Smooth muscle cell (in vitro differentiated cells): ENCODE results near the gene CCDC9. TPM values are rescaled to one million over a fixed set of nuclear protein-coding genes. Genes with fewer than 3 reads are reported as not detected.
A peak's percentile ranks its signal among the peaks of the same experiment; 100 is the strongest.

Experiments used
- DNase-seq: peaks from one replicate; lab custom pipeline; 2025; ENCODE audit not compliant: unreplicated experiment; lab: John Stamatoyannopoulos, UW
- H2AFZ ChIP-seq: fragments of 200-600 bp; sonication (generic); 2 replicates; pipeline ENCODE4 v1.6.0; 2016; ENCODE audit warnings: antibody characterized with exemption, low read depth, mild to moderate bottlenecking
- H3F3A ChIP-seq: fragments of 200-600 bp; sonication (generic); 2 replicates; pipeline ENCODE4 v1.6.0; 2017; ENCODE audit warnings: antibody characterized with exemption, low read depth
- H3K27ac ChIP-seq: fragments of 200-600 bp; sonication (generic); 2 replicates; pipeline ENCODE4 v1.5.1; 2016; ENCODE audit warnings: low read depth, mild to moderate bottlenecking
- H3K27me3 ChIP-seq: fragments of 200-600 bp; sonication (generic); 2 replicates; pipeline ENCODE4 v1.6.1; 2016; ENCODE audit warnings: low read depth, mild to moderate bottlenecking
- H3K36me3 ChIP-seq: fragments of 200-600 bp; sonication (generic); 2 replicates; pipeline ENCODE4 v1.5.1; 2016; ENCODE audit warnings: low read depth
- H3K4me1 ChIP-seq: fragments of 200-600 bp; sonication (generic); 2 replicates; pipeline ENCODE4 v1.5.1; 2016; ENCODE audit warnings: low read depth
- H3K4me2 ChIP-seq: fragments of 200-600 bp; sonication (generic); 2 replicates; pipeline ENCODE4 v1.6.0; 2016; ENCODE audit warnings: mild to moderate bottlenecking
- H3K4me3 ChIP-seq: fragments of 200-600 bp; sonication (generic); 2 replicates; pipeline ENCODE4 v1.5.1; 2016; ENCODE audit warnings: mild to moderate bottlenecking
- H3K79me2 ChIP-seq: fragments of 200-600 bp; sonication (generic); 2 replicates; pipeline ENCODE4 v1.6.0; 2016; ENCODE audit warnings: low read depth, mild to moderate bottlenecking
- H3K9ac ChIP-seq: fragments of 200-600 bp; sonication (generic); 2 replicates; pipeline ENCODE4 v1.6.0; 2016; ENCODE audit warnings: low read depth
- H3K9me3 ChIP-seq: fragments of 200-600 bp; sonication (generic); replicated peaks from 2 replicates; pipeline ENCODE4 v1.5.1; 2016; ENCODE audit warnings: low read depth
- H4K20me1 ChIP-seq: fragments of 200-600 bp; sonication (generic); 2 replicates; pipeline ENCODE4 v1.6.0; 2016; ENCODE audit warnings: low read depth
- CTCF ChIP-seq: fragments of 200-600 bp; sonication (generic); IDR thresholded peaks from 2 replicates; pipeline ENCODE4 v1.5.1; 2017; ENCODE audit warnings: borderline replicate concordance, mild to moderate bottlenecking, antibody characterized with exemption; ENCODE audit not compliant: insufficient read depth, poor library complexity, severe bottlenecking
- WGBS: methylation state at CpG from one replicate; pipeline ENCODE4 v1.1.7; 2016; ENCODE audit warnings: low lambda C conversion rate; 5-methylcytosine and 5-hydroxymethylcytosine counted together
- polyA plus RNA-seq: library from polyadenylated mRNA; unstranded; fragments of >200 nt; fragmentation: Nextera tagmentation; extraction: Ambion mirVana; gene quantifications from 2 replicates; pipeline ENCODE4 v1.2.1, GENCODE V29; 2016
- total RNA-seq: library from RNA; depleted of rRNA; stranded (reverse); fragments of >200 nt; gene quantifications from 2 replicates; pipeline ENCODE4 v1.2.3, GENCODE V29; 2014

CCDC9 gene
- total and polyA plus RNA-seq, 2 experiments from 2014 or later = 6.4 to 12.7 TPM

DNA sequence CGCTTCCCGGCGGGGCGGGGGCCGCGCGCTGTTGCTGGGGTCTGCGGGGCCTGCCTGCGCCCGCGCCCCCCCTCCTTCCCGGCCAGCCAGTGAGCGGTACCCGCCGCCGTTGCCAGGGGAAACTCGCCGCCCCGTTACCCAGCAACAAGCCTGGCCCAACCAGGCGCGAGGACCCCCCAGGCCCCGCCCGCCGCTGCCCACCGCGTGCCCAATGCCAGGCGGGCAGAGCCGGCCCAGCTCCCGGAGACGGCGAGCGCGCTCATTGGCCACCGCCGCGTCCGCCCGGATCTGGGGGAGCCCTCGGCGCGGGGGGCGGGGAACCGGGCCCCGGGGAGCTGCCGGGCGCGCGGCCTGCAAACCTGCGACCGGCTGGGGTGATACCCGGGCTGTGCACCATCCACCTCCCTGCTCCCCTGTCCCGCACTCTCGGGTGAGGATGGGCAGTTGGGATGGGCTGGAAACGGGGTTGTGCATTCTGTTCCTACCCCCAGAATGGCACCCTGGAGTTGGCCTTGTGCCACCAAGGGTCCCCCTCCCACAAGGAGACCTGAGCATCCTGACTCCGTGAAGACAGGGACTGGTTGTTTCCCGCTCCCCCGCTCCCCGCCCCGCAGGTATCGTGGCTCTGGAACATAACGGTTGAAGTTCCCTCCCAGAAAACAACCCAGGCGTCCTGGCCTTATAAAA is 16.6 kb upstream of the CCDC9 start:
- no peaks in the 10 kb centered on the region for H3K36me3 ChIP-seq
- WGBS = 15% methylated on average over 26 of the region's 62 CpGs
- peaks cover 15% of the 10 kb centered on the region for H3F3A ChIP-seq
- H3K79me2 ChIP-seq = no peaks in the 10 kb centered on the region
- H3K4me3 ChIP-seq = peak overlapping the region; percentile 39
- no peak overlapping the region for H3K9ac ChIP-seq
- peaks cover 5% of the 10 kb centered on the region for H3K4me1 ChIP-seq
- peak; percentile 42 for DNase-seq
- TF ChIP-seq CTCF = no peak
- H2AFZ ChIP-seq = no peak overlapping the region
- no peaks in the 10 kb centered on the region for H4K20me1 ChIP-seq
- H3K9me3 ChIP-seq = no peaks in the 10 kb centered on the region
- no peaks in the 10 kb centered on the region for H3K27me3 ChIP-seq
- H3K4me2 ChIP-seq = peak overlapping the region; percentile 89
- H3K27ac ChIP-seq = no peak overlapping the region

DNA sequence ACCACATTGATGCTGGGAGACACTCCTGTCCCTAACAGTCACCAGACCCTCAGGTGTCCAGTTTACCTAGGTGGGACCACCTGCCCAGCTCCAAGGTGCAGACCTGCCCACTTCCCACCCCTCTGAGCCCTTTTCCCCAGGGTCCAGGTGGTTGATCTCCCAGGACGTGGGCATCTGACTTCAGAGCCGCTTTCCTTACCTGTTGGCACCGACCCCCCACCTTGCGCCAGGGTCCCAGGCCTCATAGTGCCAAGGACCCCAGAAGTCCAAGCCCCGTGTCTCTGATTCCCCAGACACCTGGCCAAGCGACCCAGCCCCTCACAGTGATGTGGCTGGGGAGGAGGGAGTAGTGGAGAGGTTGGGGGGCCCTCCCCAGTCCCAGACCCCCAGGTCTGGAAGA is 15.8 kb upstream of the CCDC9 start:
- Histone ChIP-seq H3K4me3 (no peak overlapping the region), H3K9ac (peak overlapping the region; percentile 12)

DNA sequence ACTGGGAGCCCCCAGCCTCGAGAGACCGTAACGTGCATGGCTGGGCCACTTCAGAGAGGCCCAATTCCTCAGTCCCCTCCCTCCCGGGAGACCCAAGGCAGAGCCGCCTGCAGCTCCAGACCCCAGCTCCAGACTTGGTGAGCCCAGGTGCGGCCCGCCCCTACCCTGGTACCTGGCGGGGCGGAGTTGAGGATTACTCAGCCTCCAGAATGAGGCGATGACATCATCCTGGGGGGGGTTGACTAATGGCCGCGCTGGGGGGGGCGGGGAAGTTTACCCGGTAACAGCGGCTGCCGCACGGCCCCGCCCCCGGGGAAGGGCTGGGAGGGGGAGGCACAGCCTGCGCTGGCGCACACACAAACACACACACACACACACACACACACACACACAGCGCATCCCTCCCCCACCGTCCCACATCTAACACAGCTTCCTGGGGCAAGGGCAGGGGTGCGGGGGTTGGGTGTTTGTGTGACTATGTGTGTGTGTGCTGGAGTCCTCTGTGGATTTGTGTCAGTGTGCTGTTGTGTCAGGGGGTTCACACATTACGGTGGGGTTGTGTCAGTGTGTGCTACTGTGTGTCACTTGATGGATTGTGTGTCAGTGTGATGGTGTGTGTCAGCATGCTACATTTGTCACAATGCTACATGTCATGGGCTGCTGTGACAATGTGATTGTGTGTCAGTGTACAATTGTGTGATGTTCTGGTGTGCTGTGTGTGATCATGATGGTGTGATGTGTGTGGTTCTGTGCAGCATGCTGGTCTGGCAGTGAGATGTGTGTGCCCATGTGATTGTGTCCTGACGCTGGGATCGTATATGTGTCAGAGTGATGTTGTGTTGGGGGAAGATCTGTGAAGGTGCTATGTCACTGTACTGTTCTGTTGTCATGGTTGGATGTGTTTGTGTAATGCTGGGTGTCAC is 15.1 kb upstream of the CCDC9 start:
- WGBS = 25% methylated on average over 15 of the region's 27 CpGs
- H3K4me2 ChIP-seq = peak overlapping the region; percentile 73
- no peak overlapping the region for H2AFZ ChIP-seq
- H3F3A ChIP-seq = peaks cover 15% of the 10 kb centered on the region
- H3K27me3 ChIP-seq = no peaks in the 10 kb centered on the region
- H3K4me3 ChIP-seq = no peak overlapping the region
- H3K27ac ChIP-seq = peak overlapping the region; percentile 31
- H4K20me1 ChIP-seq = no peaks in the 10 kb centered on the region
- H3K9me3 ChIP-seq = no peaks in the 10 kb centered on the region
- no peak for TF ChIP-seq CTCF
- peak overlapping the region; percentile 21 for H3K9ac ChIP-seq
- no peaks in the 10 kb centered on the region for H3K36me3 ChIP-seq
- no peaks in the 10 kb centered on the region for H3K79me2 ChIP-seq
- peak; percentile 59 for DNase-seq
- peaks cover 5% of the 10 kb centered on the region for H3K4me1 ChIP-seq

More for the DNA sequence above, 15.8 kb upstream of the CCDC9 start:
- H3K27ac ChIP-seq = no peak overlapping the region
- no peak for DNase-seq
- TF ChIP-seq CTCF = no peak
- no peak overlapping the region for H2AFZ ChIP-seq
- peaks cover 15% of the 10 kb centered on the region for H3F3A ChIP-seq
- H4K20me1 ChIP-seq = no peaks in the 10 kb centered on the region
- H3K9me3 ChIP-seq = no peaks in the 10 kb centered on the region
- H3K36me3 ChIP-seq = no peaks in the 10 kb centered on the region
- H3K27me3 ChIP-seq = no peaks in the 10 kb centered on the region
- H3K79me2 ChIP-seq = no peaks in the 10 kb centered on the region
- peak overlapping the region; percentile 73 for H3K4me2 ChIP-seq
- peaks cover 5% of the 10 kb centered on the region for H3K4me1 ChIP-seq
- 67% methylated on average over 6 of the region's 6 CpGs for WGBS
